ENCODE data around the gene VGLL2. TPM values are rescaled to one million over a fixed set of nuclear protein-coding genes. Genes with fewer than 3 reads are reported as not detected.

The VGLL2 gene
- total RNA-seq, 6 experiments from 2014 or later = not detected

DNA sequence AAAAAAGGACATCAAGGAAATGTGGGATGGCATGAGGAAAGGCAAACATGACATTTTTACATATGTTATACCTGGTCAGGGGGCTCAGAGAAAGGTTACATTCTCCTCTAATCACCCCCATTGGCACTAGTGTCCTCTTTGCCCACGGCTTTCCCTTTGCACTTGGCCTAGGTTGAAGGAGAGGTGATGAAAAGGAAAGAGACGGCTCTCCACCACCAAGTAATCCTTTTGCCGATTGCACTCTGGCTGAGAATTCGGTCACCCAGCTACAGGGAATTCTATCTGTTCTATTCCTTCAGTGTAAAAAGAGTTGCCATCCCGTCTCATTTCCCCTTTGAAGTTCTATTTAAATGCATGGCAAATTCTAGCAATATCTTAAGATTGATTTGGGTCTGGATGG lies 10.4 kb downstream of the VGLL2 start:
- H3K9me3 Mint-ChIP-seq = no peaks in the 10 kb centered on the region
- no peaks in the 10 kb centered on the region for H3K4me1 Mint-ChIP-seq (ENCODE audit: low read depth)
- H3K27me3 Mint-ChIP-seq (ENCODE audit: insufficient read depth) = peaks cover 10% of the 10 kb centered on the region; the same call in 1 of the 2 replicates
- no peak for TF ChIP-seq CTCF (IDR thresholded peaks at IDR 0.05)
- DNase-seq = no peak
- no peaks in the 10 kb centered on the region for H3K36me3 Mint-ChIP-seq (ENCODE audit: low read depth)
- no peak overlapping the region for H3K27ac Mint-ChIP-seq
- no peak overlapping the region for H3K4me3 Mint-ChIP-seq

GRCh38 chr6:117276778-117277316 lies 11.5 kb downstream of the VGLL2 start:
- Mint-ChIP-seq H3K27ac (no peak overlapping the region), H3K9me3 (no peaks in the 10 kb centered on the region), H3K4me1 (ENCODE audit: low read depth) (no peaks in the 10 kb centered on the region), H3K36me3 (ENCODE audit: low read depth) (no peaks in the 10 kb centered on the region), H3K4me3 (no peak overlapping the region), H3K27me3 (ENCODE audit: insufficient read depth) (peaks cover 10% of the 10 kb centered on the region; the same call in 1 of the 2 replicates)
- DNase-seq = no peak
- no peak for TF ChIP-seq CTCF (IDR thresholded peaks at IDR 0.05)

DNA sequence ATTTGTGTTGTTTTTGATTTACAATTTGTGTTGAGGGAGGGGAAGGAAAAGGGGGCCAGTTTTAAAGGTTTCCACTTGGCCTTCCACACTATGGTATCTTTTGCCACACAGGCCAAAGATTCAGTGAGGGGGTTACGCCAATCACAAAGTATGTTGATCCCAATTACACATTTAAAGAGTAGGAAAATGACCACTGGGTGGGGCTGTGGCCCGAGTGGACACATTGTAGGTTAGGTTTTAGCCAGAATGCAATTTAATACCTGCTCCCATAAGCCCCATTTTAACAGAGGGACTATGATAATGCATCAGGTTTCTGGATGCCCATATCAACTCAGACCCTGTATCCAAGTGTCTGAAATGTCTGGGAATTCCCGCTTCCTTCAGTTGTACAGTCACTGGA lies 15.6 kb downstream of the VGLL2 start:
- Mint-ChIP-seq H3K4me3 (no peak overlapping the region), H3K27ac (no peak overlapping the region), H3K27me3 (ENCODE audit: insufficient read depth) (peaks cover 3% of the 10 kb centered on the region; the same call in 1 of the 2 replicates), H3K9me3 (no peaks in the 10 kb centered on the region), H3K4me1 (ENCODE audit: low read depth) (no peaks in the 10 kb centered on the region), H3K36me3 (ENCODE audit: low read depth) (no peaks in the 10 kb centered on the region)
- TF ChIP-seq CTCF (IDR thresholded peaks at IDR 0.05) = peak; percentile 67
- no peak for DNase-seq

- DNase-seq = no peak
- H3K4me1 Mint-ChIP-seq (ENCODE audit: low read depth) = no peaks in the 10 kb centered on the region
- no peak for TF ChIP-seq CTCF (IDR thresholded peaks at IDR 0.05)
- H3K36me3 Mint-ChIP-seq (ENCODE audit: low read depth) = no peaks in the 10 kb centered on the region
- H3K4me3 Mint-ChIP-seq = no peak overlapping the region
- H3K27ac Mint-ChIP-seq = no peak overlapping the region
- no peaks in the 10 kb centered on the region for H3K9me3 Mint-ChIP-seq
- no peaks in the 10 kb centered on the region; the same call in 1 of the 2 replicates for H3K27me3 Mint-ChIP-seq (ENCODE audit: insufficient read depth)
Measured at GRCh38 chr6:117288083-117288715, 22.8 kb downstream of the VGLL2 start.

- H3K27ac Mint-ChIP-seq = no peak overlapping the region
- no peaks in the 10 kb centered on the region for H3K36me3 Mint-ChIP-seq (ENCODE audit: low read depth)
- no peaks in the 10 kb centered on the region; the same call in 1 of the 2 replicates for H3K27me3 Mint-ChIP-seq (ENCODE audit: insufficient read depth)
- TF ChIP-seq CTCF (IDR thresholded peaks at IDR 0.05) = no peak
- no peak overlapping the region for H3K4me3 Mint-ChIP-seq
- no peak for DNase-seq
- H3K4me1 Mint-ChIP-seq (ENCODE audit: low read depth) = no peaks in the 10 kb centered on the region
- H3K9me3 Mint-ChIP-seq = no peaks in the 10 kb centered on the region
Measured at GRCh38 chr6:117290173-117290846, 25.0 kb downstream of the VGLL2 start.

All from HFFc6 (cell line).